ENCODE data around the gene ERBB3. TPM values are rescaled to one million over a fixed set of nuclear protein-coding genes. Genes with fewer than 3 reads are reported as not detected.

ERBB3 gene
- total RNA-seq, 5 donors from 2014 or later (not counting 1 experiment from before 2014, with no cell fraction given): 0.93 to 24.0 (median 8.2) TPM

GRCh38 chr12:56081393-56082347, 1.7 kb downstream of the ERBB3 start:
- no peak overlapping the region for H3K4me3 ChIP-seq (ENCODE audit: control insufficient read depth in 1 of 2, extremely low read depth in 1 of 2, low read length in 1 of 2)
- ChIA-PET CTCF (interaction anchor here (0.5 to 0.6 kb wide), 3 partner anchors 18 to 222 kb away, joined by 3 to 6 read pairs (median 3); no protein-coding TSS in a partner anchor), POLR2A (no interaction called here)
- H3K4me3 Mint-ChIP-seq: peak overlapping the region; percentile 79 to 82 (median 80)
- WGBS (ENCODE audit: insufficient coverage): 50% methylated on average over 1 of the region's 6 CpGs
- H3K27ac ChIP-seq (ENCODE audit: low read length): no peak overlapping the region
- peaks cover 3 to 53% of the 10 kb centered on the region in 2 experiments for H3K27me3 ChIP-seq (replicated peaks in 1 of 2; ENCODE audit: control insufficient read depth in 2 of 2, extremely low read depth in 1 of 2, insufficient read depth in 2 of 2, low read length in 1 of 2)
- no peaks in the 10 kb centered on the region for H3K36me3 Mint-ChIP-seq
- no peak for ATAC-seq (replicated peaks in 1 of 4)
- no peaks in the 10 kb centered on the region for H3K9me3 ChIP-seq
- peaks cover 0 to 11% of the 10 kb centered on the region in 2 donors for H3K27me3 Mint-ChIP-seq
- peaks cover 7 to 18% (median 9%) of the 10 kb centered on the region in 3 donors for H3K4me1 Mint-ChIP-seq
- H3K9me3 Mint-ChIP-seq: no peaks in the 10 kb centered on the region
- no peaks in the 10 kb centered on the region for H3K36me3 ChIP-seq (ENCODE audit: control insufficient read depth in 2 of 2, extremely low read depth in 1 of 2, insufficient read depth in 1 of 2, low read length in 1 of 2)
- no peak for DNase-seq
- no peak overlapping the region for H3K27ac Mint-ChIP-seq
- H3K4me1 ChIP-seq (ENCODE audit: control insufficient read depth in 1 of 2, extremely low read depth in 1 of 2, insufficient read depth in 2 of 2, low read length in 2 of 2): peaks cover 0 to 27% of the 10 kb centered on the region in 2 experiments

GRCh38 chr12:56082382-56082781, 2.4 kb downstream of the ERBB3 start:
- CTCF ChIA-PET: interaction anchor here (0.5 to 0.6 kb wide), 3 partner anchors 13 to 221 kb away, joined by 3 read pairs; no protein-coding TSS in a partner anchor

GRCh38 chr12:56082967-56083366, 3.0 kb downstream of the ERBB3 start:
- Mint-ChIP-seq H3K4me3 (no peak overlapping the region), H3K4me1 (peaks cover 7 to 18% (median 9%) of the 10 kb centered on the region in 3 donors), H3K9me3 (no peaks in the 10 kb centered on the region), H3K27me3 (peaks cover 0 to 11% of the 10 kb centered on the region in 2 donors), H3K36me3 (no peaks in the 10 kb centered on the region), H3K27ac (no peak overlapping the region)
- Histone ChIP-seq H3K36me3 (ENCODE audit: control insufficient read depth in 2 of 2, extremely low read depth in 1 of 2, insufficient read depth in 1 of 2, low read length in 1 of 2) (no peaks in the 10 kb centered on the region), H3K9me3 (no peaks in the 10 kb centered on the region), H3K27ac (ENCODE audit: low read length) (no peak overlapping the region), H3K4me3 (ENCODE audit: control insufficient read depth in 1 of 2, extremely low read depth in 1 of 2, low read length in 1 of 2) (no peak overlapping the region), H3K4me1 (ENCODE audit: control insufficient read depth in 1 of 2, extremely low read depth in 1 of 2, insufficient read depth in 2 of 2, low read length in 2 of 2) (peaks cover 0 to 27% of the 10 kb centered on the region in 2 experiments), H3K27me3 (replicated peaks in 1 of 2; ENCODE audit: control insufficient read depth in 2 of 2, extremely low read depth in 1 of 2, insufficient read depth in 2 of 2, low read length in 1 of 2) (peaks cover 3 to 53% of the 10 kb centered on the region in 2 experiments)
- DNase-seq (no peak), ATAC-seq (replicated peaks in 1 of 4) (no peak)
- ChIA-PET CTCF (interaction anchor here in 1 of 2 donors (0.6 kb wide), 1 partner anchor 12 kb away, joined by 3 read pairs; no protein-coding TSS in a partner anchor), POLR2A (interaction anchor here in 1 of 2 donors (0.5 kb wide), 1 partner anchor 185 kb away, joined by 3 read pairs; no protein-coding TSS in a partner anchor)
- no CpG with 5 or more reads among the region's 3 CpGs for WGBS (ENCODE audit: insufficient coverage)

More at GRCh38 chr12:56082382-56082781, 2.4 kb downstream of the ERBB3 start:
- H3K36me3 ChIP-seq (ENCODE audit: control insufficient read depth in 2 of 2, extremely low read depth in 1 of 2, insufficient read depth in 1 of 2, low read length in 1 of 2): no peaks in the 10 kb centered on the region
- no CpG with 5 or more reads among the region's 2 CpGs for whole genome bisulfite sequencing (ENCODE audit: insufficient coverage)
- ATAC-seq (replicated peaks in 1 of 4): no peak
- H3K4me3 Mint-ChIP-seq: no peak overlapping the region
- H3K4me1 Mint-ChIP-seq: peaks cover 7 to 18% (median 9%) of the 10 kb centered on the region in 3 donors
- no peak overlapping the region for H3K27ac ChIP-seq (ENCODE audit: low read length)
- no peak overlapping the region for H3K4me3 ChIP-seq (ENCODE audit: control insufficient read depth in 1 of 2, extremely low read depth in 1 of 2, low read length in 1 of 2)
- H3K36me3 Mint-ChIP-seq: no peaks in the 10 kb centered on the region
- DNase-seq: no peak
- H3K27ac Mint-ChIP-seq: no peak overlapping the region
- no peaks in the 10 kb centered on the region for H3K9me3 ChIP-seq
- H3K27me3 Mint-ChIP-seq: peaks cover 0 to 11% of the 10 kb centered on the region in 2 donors
- H3K27me3 ChIP-seq (replicated peaks in 1 of 2; ENCODE audit: control insufficient read depth in 2 of 2, extremely low read depth in 1 of 2, insufficient read depth in 2 of 2, low read length in 1 of 2): peaks cover 3 to 53% of the 10 kb centered on the region in 2 experiments
- peaks cover 0 to 27% of the 10 kb centered on the region in 2 experiments for H3K4me1 ChIP-seq (ENCODE audit: control insufficient read depth in 1 of 2, extremely low read depth in 1 of 2, insufficient read depth in 2 of 2, low read length in 2 of 2)
- POLR2A ChIA-PET: interaction anchor here in 1 of 2 donors (0.5 kb wide), 1 partner anchor 186 kb away, joined by 3 read pairs; no protein-coding TSS in a partner anchor
- H3K9me3 Mint-ChIP-seq: no peaks in the 10 kb centered on the region

GRCh38 chr12:56084958-56085543, 5.1 kb downstream of the ERBB3 start:
- no peak for ATAC-seq (replicated peaks in 1 of 4)
- Histone ChIP-seq H3K9me3 (no peaks in the 10 kb centered on the region), H3K27me3 (replicated peaks in 1 of 2; ENCODE audit: control insufficient read depth in 2 of 2, extremely low read depth in 1 of 2, insufficient read depth in 2 of 2, low read length in 1 of 2) (peaks cover 3 to 43% of the 10 kb centered on the region in 2 experiments), H3K36me3 (ENCODE audit: control insufficient read depth in 2 of 2, extremely low read depth in 1 of 2, insufficient read depth in 1 of 2, low read length in 1 of 2) (no peaks in the 10 kb centered on the region), H3K4me3 (ENCODE audit: control insufficient read depth in 1 of 2, extremely low read depth in 1 of 2, low read length in 1 of 2) (no peak overlapping the region), H3K27ac (ENCODE audit: low read length) (no peak overlapping the region), H3K4me1 (ENCODE audit: control insufficient read depth in 1 of 2, extremely low read depth in 1 of 2, insufficient read depth in 2 of 2, low read length in 2 of 2) (peaks cover 0 to 13% of the 10 kb centered on the region in 2 experiments)
- no peaks in the 10 kb centered on the region for H3K36me3 Mint-ChIP-seq
- WGBS (ENCODE audit: insufficient coverage): 87% methylated on average over 11 of the region's 15 CpGs
- peak in 4 of 35 experiments; percentile 9 to 30 (median 16) for DNase-seq
- ChIA-PET POLR2A (interaction anchor here in 1 of 2 donors (0.6 kb wide), 3 partner anchors 32 to 369 kb away, joined by 3 to 9 read pairs (median 3); no protein-coding TSS in a partner anchor), CTCF (interaction anchor here (0.6 to 0.7 kb wide), 5 partner anchors 33 to 1700 kb away, joined by 3 to 5 read pairs (median 4); no protein-coding TSS in a partner anchor)
- no peak overlapping the region for H3K4me3 Mint-ChIP-seq
- H3K9me3 Mint-ChIP-seq: no peaks in the 10 kb centered on the region
- H3K4me1 Mint-ChIP-seq: peaks cover 6 to 9% (median 7%) of the 10 kb centered on the region in 3 donors
- no peak overlapping the region for H3K27ac Mint-ChIP-seq
- peaks cover 0 to 11% of the 10 kb centered on the region in 2 donors for H3K27me3 Mint-ChIP-seq

GRCh38 chr12:56086096-56086495, 6.1 kb downstream of the ERBB3 start:
- Mint-ChIP-seq H3K4me1 (peaks cover under 1 to 3% (median 2%) of the 10 kb centered on the region in 3 donors), H3K36me3 (no peaks in the 10 kb centered on the region), H3K27ac (no peak overlapping the region), H3K27me3 (peaks cover 0 to 11% of the 10 kb centered on the region in 2 donors), H3K9me3 (no peaks in the 10 kb centered on the region), H3K4me3 (no peak overlapping the region)
- no peak for ATAC-seq (replicated peaks in 1 of 4)
- ChIA-PET POLR2A (interaction anchor here in 1 of 2 donors (0.6 kb wide), 2 partner anchors 12 to 31 kb away, joined by 3 to 9 read pairs; no protein-coding TSS in a partner anchor), CTCF (interaction anchor here (0.6 to 1.0 kb wide), 4 partner anchors 18 to 347 kb away, joined by 3 to 8 read pairs (median 5); no protein-coding TSS in a partner anchor)
- H3K9me3 ChIP-seq: no peaks in the 10 kb centered on the region
- H3K27ac ChIP-seq (ENCODE audit: low read length): no peak overlapping the region
- H3K4me1 ChIP-seq (ENCODE audit: control insufficient read depth in 1 of 2, extremely low read depth in 1 of 2, insufficient read depth in 2 of 2, low read length in 2 of 2): peaks cover 0 to 3% of the 10 kb centered on the region in 2 experiments
- DNase-seq: no peak
- H3K36me3 ChIP-seq (ENCODE audit: control insufficient read depth in 2 of 2, extremely low read depth in 1 of 2, insufficient read depth in 1 of 2, low read length in 1 of 2): no peaks in the 10 kb centered on the region
- peaks cover 3 to 32% of the 10 kb centered on the region in 2 experiments for H3K27me3 ChIP-seq (replicated peaks in 1 of 2; ENCODE audit: control insufficient read depth in 2 of 2, extremely low read depth in 1 of 2, insufficient read depth in 2 of 2, low read length in 1 of 2)
- no CpG with 5 or more reads among the region's 3 CpGs for WGBS (ENCODE audit: insufficient coverage)
- no peak overlapping the region for H3K4me3 ChIP-seq (ENCODE audit: control insufficient read depth in 1 of 2, extremely low read depth in 1 of 2, low read length in 1 of 2)

Data from T-cell (primary cell).